Pancreas (tissue), 10 donors: Measurements from ENCODE around the gene KRT2. TPM values are rescaled to one million over a fixed set of nuclear protein-coding genes. Genes with fewer than 3 reads are reported as not detected.

Experiments
- ATAC-seq, 4 donors: fragments of 200-7000 bp; cut with Tn5 transposase; one replicate each; pipeline versions ENCODE4 v1.8.0 to v1.9.1; 2020; ENCODE audit warnings: mild to moderate bottlenecking in 4 of 4, moderate library complexity in 4 of 4
- DNase-seq, 6 donors: peaks; one replicate each; pipeline ENCODE4 v3.0.0-alpha.2; 2020
- FAIRE-seq: peaks from 2 replicates; lab custom pipeline; 2012; peaks lifted over from hg19 to GRCh38; lab: Jason Lieb, UNC
- H3K27ac ChIP-seq, 4 donors: fragments of 200-600 bp; sonication (generic); 1 replicate in 3 of 4; 2 replicates in 1 of 4; pipeline versions ENCODE4 v1.5.0 to v1.8.0; 2020
- H3K27me3 ChIP-seq, 4 donors: fragments of 200-600 bp; one replicate each; pipeline ENCODE4 v1.8.0; 2021
- H3K36me3 ChIP-seq, 3 donors: fragments of 200-600 bp; sonication (generic) in 1 of 3; one replicate each; pipeline versions ENCODE4 v1.5.0 to v1.8.0; 2020 to 2021
- H3K4me1 ChIP-seq, 3 donors: fragments of 200-600 bp; one replicate each; pipeline ENCODE4 v1.8.0; 2021
- H3K4me3 ChIP-seq, 4 donors: fragments of 200-600 bp; sonication (generic) in 2 of 4; one replicate each; pipeline versions ENCODE4 v1.5.0 to v1.8.0; 2020 to 2021
- H3K9me3 ChIP-seq, 4 donors: fragments of 200-600 bp; one replicate each; pipeline ENCODE4 v1.8.0; 2021
- WGBS, 2 donors: extraction: QIAGEN DNeasy Blood & Tissue Kit; methylation state at CpG; one replicate each; pipeline ENCODE4 v1.1.7; 2013; 5-methylcytosine and 5-hydroxymethylcytosine counted together
- intact Hi-C, 3 donors: fragments of 100-400 bp; cut with DNase I; formaldehyde crosslinking; loops; one replicate each; pipeline versions ENCODE4 v1.11.1 to v1.14.2; 2022
- polyA plus RNA-seq, 2 donors: library from polyadenylated mRNA; stranded (reverse); fragments of 200-250 nt; gene quantifications; one replicate each; pipeline ENCODE4 v1.2.3, GENCODE V29; 2013
- total RNA-seq, 6 donors: library from RNA; stranded (reverse); fragmentation: NEBNext Ultra II Directional in 4 of 6; extraction: Animal tissue kit (Norgen Biotek cat#: 25700) in 4 of 6; gene quantifications; one replicate each; pipeline versions ENCODE4 v1.2.1 to v1.2.4, GENCODE V29; 2021 to 2023
- TF ChIP-seq, protein P1 (sequence below), 4 donors: fragments of 200-600 bp; sonication (generic) in 3 of 4; IDR thresholded peaks; one replicate each; pipeline versions ENCODE4 v1.5.0 to v1.8.0; 2021; ENCODE audit warnings: antibody characterized with exemption in 4 of 4
- donor health status: healthy with polysubstance abuse.
- donor health status: DM: no; HTN: no; CAD: no; lungs with moderate emphysema.
- donor health status: DM: no; HTN: no; CAD: no.
- donor health status: control.
- donor health status: control.
- donor health status: Bipolar disorder and iron deficiency.
- donor health status: DM: yes; HTN: yes; CAD: no.
- donor health status: DM: no; HTN: no; CAD: no.
- donor health status: DM: no; HTN: no; CAD: no.
- donor health status: DM: yes; HTN: yes; CAD: no.

KRT2 gene
- total and polyA plus RNA-seq, 8 donors = 0.02 TPM; not detected in 7

DNA sequence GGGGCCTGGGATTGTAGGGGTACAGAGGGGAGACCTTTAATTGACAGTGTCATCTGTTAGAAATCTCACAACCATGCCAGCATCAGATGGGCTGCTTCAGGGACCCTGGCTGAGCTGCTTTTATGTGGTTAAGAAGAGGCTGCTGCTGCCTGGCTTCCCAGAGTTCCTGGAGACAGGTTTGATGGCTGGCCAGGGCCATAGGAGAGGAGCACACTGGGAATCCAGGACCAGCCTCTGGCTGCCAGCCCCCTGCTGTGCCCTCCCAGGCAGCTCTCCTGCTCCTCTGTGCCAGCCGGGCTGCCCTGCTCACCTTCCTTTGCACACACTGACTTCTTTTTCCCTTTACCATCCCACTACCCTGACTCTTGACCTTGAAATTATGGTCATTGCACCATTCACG is 33.1 kb downstream of the KRT2 start:
- H3K27ac ChIP-seq = no peak overlapping the region
- intact Hi-C loops = no loop called here
- DNase-seq (no peak), FAIRE-seq (no peak), ATAC-seq (no peak)
- H3K4me3 ChIP-seq = no peak overlapping the region
- no peaks in the 10 kb centered on the region for H3K9me3 ChIP-seq
- TF ChIP-seq, protein P1, sequence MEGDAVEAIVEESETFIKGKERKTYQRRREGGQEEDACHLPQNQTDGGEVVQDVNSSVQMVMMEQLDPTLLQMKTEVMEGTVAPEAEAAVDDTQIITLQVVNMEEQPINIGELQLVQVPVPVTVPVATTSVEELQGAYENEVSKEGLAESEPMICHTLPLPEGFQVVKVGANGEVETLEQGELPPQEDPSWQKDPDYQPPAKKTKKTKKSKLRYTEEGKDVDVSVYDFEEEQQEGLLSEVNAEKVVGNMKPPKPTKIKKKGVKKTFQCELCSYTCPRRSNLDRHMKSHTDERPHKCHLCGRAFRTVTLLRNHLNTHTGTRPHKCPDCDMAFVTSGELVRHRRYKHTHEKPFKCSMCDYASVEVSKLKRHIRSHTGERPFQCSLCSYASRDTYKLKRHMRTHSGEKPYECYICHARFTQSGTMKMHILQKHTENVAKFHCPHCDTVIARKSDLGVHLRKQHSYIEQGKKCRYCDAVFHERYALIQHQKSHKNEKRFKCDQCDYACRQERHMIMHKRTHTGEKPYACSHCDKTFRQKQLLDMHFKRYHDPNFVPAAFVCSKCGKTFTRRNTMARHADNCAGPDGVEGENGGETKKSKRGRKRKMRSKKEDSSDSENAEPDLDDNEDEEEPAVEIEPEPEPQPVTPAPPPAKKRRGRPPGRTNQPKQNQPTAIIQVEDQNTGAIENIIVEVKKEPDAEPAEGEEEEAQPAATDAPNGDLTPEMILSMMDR (IDR thresholded peaks at IDR 0.05) = no peak
- no peaks in the 10 kb centered on the region for H3K27me3 ChIP-seq
- H3K36me3 ChIP-seq = no peaks in the 10 kb centered on the region
- 67 to 74% methylated on average over 2 of the region's 2 CpGs for WGBS, 2 donors
- H3K4me1 ChIP-seq = no peaks in the 10 kb centered on the region

DNA sequence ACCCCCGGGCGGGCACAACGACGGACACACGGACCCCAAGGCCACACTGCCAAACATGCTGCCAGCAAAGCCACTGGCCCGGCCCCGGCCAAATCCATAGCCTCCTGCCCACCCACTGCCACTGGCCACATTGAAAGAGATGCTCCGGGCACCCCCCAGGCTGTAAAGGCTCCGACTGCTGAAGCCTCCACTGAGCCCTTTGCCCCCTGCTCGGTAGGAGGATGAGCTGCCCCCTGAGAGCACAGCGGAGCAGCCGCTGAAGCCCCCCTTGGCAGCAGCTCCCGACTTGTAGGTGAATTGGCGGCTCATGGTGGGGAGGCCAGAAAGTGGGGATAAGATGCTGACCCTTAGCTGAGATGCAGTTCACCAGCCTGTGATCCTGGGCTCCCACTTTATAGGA is 33.8 kb downstream of the KRT2 start, which contains the start of gene KRT73:
Gene KRT73 (minus strand): TSS at position 344 of the 400 bp plus-strand sequence. CDS start 35 bp downstream, at position 309.
- no peaks in the 10 kb centered on the region for H3K36me3 ChIP-seq
- TF ChIP-seq, protein P1 (IDR thresholded peaks at IDR 0.05) = no peak
- H3K4me3 ChIP-seq = no peak within 1 kb of the TSS
- intact Hi-C loops = no loop called here
- H3K4me1 ChIP-seq = no peaks in the 10 kb centered on the region
- ATAC-seq = no peak
- WGBS, 2 donors = 62 to 79% methylated on average over 14 of the region's 14 CpGs
- no peak within 1 kb of the TSS for H3K27ac ChIP-seq
- no peak for FAIRE-seq
- H3K27me3 ChIP-seq = no peaks in the 10 kb centered on the region
- no peaks in the 10 kb centered on the region for H3K9me3 ChIP-seq
- DNase-seq = peak in 1 of 6 donors; percentile 40

DNA sequence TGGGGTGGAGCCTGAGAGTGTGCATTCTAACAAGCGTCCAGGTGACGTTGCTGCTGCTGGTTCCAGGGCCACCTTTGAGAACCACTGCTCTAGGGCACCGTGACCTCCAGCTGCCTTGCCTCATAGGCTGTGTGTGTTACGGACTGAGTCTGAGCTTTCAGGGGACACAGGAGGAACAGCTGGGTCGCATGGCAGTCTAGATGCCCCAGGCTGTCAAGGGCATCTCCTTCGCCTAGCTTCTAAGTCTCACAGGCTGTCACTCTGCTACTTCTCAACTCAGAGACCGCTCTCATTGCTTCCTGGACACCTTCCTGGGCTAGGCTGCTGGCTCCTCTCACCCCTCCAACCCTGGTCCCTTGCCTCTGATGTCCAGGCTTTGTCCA is 34.6 kb downstream of the KRT2 start:
- no peak for FAIRE-seq
- Histone ChIP-seq H3K4me3 (no peak overlapping the region), H3K27me3 (no peaks in the 10 kb centered on the region), H3K27ac (no peak overlapping the region), H3K4me1 (no peaks in the 10 kb centered on the region), H3K9me3 (no peaks in the 10 kb centered on the region), H3K36me3 (no peaks in the 10 kb centered on the region)
- no peak for DNase-seq
- intact Hi-C loops = no loop called here
- TF ChIP-seq, protein P1 (IDR thresholded peaks at IDR 0.05) = no peak
- 64 to 80% methylated on average over 7 of the region's 7 CpGs for WGBS, 2 donors
- no peak for ATAC-seq

DNA sequence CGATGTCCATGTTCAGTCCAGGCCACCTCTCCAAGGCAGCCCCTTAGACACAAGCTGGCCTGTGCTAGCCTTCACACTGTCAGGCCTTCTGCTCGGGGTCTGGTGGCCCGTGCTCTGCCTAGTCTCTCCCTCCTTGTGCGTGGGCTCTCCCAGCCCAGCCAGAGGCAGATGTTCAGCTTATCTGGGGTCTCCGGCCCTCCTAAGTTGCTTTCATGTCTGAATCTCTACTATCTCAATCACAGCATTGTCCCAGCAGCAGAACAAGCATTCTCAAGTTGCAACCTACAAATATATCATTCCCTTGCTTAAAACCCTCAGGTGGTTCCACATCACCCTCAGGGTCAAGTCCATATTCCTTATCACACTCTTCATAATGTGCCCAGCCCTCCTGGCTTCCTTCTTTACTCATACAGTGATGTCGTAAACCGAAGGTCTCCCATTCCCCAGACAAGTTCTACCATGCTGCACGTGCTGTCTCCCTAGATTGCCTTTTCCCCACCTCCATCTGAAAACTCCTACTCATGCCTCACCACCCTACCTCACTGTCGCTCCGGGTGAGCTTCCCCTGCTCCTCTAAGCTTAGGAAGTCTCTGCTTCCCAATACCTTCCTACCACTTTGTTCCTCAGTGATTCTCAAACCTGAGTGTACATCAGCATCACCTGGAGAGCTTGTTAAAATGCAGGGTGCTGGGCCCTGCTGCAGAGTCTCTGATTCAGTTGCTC is 35.2 kb downstream of the KRT2 start:
- no peaks in the 10 kb centered on the region for H3K27me3 ChIP-seq
- no peak overlapping the region for H3K27ac ChIP-seq
- H3K9me3 ChIP-seq = no peaks in the 10 kb centered on the region
- no peaks in the 10 kb centered on the region for H3K36me3 ChIP-seq
- intact Hi-C loops = no loop called here
- DNase-seq (no peak), ATAC-seq (no peak), FAIRE-seq (no peak)
- TF ChIP-seq, protein P1 (IDR thresholded peaks at IDR 0.05) = no peak
- H3K4me1 ChIP-seq = no peaks in the 10 kb centered on the region
- WGBS, 2 donors = 67 to 79% methylated on average over 10 of the region's 10 CpGs
- H3K4me3 ChIP-seq = no peak overlapping the region

DNA sequence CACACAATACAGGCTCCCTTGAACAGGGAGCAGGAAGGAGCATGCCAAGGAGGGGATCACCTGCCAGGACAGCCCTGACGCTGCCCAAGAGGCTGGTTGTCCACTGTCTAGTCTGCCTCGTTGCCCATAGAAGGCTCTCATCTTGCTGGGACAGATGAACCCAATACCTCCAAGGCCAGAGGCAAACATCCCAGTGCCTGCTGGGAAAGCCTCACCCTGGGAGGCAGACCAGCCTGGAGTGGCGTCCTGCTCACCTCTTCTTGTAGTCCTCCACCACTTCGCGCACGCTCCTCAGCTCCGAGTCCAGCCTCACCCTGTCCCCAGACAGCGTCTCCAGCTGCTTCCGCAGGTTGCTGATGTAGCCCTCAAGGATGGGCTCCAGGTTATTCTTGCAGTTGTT is 36.1 kb downstream of the KRT2 start:
- Histone ChIP-seq H3K36me3 (no peaks in the 10 kb centered on the region), H3K27me3 (no peaks in the 10 kb centered on the region), H3K4me3 (no peak overlapping the region), H3K9me3 (no peaks in the 10 kb centered on the region), H3K4me1 (no peaks in the 10 kb centered on the region), H3K27ac (no peak overlapping the region)
- FAIRE-seq (no peak), DNase-seq (no peak), ATAC-seq (no peak)
- TF ChIP-seq, protein P1 (IDR thresholded peaks at IDR 0.05) = no peak
- 71 to 79% methylated on average over 9 of the region's 9 CpGs for WGBS, 2 donors
- intact Hi-C loops = no loop called here
